NOMO-1 treated with DMSO at 0.1 percent for 48 hours (cell line): ENCODE data around the gene MEIKIN.

Source experiments
- DNase-seq: peaks from one replicate; lab custom pipeline; 2025; ENCODE audit not compliant: unreplicated experiment; lab: John Stamatoyannopoulos, UW

The MEIKIN gene

DNA sequence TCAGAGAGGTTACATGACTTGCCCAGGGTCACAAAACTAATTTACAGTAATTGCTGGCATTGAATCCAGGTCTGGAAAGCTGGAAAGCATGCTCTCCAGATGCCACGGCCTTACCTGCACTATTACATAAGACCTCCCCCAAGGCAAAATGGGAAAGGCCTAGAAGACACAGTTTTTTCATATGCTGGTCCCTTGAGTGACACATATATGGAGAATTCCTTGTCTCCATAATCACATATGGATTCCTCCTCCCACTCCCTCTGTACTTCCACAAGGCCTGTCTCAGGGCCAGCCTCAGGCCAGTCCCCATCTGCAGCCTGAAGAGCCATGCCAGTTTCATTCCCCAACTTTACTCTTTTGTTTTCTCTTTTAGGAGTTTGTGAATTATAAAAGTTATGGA is 28.6 kb upstream of the MEIKIN start:
- DNase-seq: no peak

DNA sequence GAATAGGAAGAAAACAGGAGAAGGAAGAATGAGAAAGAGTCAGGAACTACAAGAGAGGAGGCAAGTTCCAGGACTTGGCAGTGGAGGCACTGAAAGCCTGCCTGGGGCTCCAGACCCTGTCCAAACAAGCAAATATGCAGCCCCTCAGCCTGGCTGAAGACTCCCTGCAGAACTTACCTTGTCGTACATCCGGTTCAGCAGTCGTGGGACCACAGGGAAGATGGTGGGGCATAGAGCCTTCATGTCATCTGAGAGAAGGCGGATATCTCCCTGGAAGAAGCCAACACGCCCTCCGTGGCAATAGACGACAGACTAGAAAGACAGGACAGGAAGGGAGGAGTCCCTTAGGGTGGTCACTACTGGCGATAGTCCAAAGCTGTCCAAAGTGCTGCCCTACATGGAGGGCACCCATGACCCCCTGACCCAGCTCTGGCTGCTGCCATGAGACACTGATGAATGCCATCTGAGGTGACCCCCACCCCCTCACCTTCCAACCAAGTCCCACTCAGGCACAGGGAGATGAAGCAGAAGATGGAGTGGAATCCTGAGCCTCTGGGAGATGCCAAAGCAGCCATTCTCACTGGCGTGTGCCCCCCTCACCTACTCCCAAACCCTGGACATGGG is 27.7 kb upstream of the MEIKIN start:
- DNase-seq: no peak

DNA sequence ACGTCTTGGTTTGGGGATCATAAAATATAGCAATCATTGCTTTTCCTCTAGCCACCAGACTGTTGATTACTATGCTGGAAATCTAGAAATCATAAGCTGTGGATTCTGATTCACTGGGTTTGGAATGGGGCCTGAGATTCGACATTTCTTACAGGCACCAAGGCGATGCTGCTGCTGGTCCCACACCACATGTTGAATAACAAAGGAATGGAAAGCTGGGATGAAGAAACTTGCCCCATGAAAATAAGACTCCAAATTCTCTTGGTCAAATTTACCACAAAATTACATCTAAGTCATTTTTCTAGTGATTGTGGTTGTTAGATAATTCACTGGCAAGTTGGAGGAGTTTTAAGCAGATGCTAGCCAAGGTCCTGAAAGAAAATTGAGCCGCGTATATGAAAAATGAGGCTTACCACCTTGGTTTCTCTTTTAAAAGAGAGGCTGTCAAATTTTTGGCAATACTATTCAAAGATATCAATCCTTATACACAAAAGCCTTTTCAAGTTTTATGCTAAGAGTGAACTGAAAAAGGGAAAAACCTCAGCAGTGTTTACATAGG is 23.0 kb upstream of the MEIKIN start:
- no peak for DNase-seq

DNA sequence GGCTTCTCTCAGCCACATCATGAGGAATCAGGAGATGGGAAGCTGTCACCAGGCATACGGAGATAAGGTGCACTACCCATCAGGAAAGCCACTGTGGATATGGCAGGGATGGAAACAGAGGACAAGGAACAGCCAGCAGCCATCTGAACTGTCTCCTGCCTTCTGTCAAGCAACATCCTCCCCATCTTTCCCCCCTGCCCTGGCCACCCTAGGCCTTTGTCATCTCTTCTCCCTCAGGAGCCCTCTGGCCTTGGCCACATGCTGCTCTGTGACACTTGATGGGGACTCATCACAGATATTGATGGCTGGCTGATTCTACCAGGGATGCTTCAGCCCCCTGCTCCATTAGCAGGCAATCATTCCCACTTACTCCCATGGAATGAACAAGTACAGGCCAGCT is 21.1 kb upstream of the MEIKIN start:
- no peak for DNase-seq

DNA sequence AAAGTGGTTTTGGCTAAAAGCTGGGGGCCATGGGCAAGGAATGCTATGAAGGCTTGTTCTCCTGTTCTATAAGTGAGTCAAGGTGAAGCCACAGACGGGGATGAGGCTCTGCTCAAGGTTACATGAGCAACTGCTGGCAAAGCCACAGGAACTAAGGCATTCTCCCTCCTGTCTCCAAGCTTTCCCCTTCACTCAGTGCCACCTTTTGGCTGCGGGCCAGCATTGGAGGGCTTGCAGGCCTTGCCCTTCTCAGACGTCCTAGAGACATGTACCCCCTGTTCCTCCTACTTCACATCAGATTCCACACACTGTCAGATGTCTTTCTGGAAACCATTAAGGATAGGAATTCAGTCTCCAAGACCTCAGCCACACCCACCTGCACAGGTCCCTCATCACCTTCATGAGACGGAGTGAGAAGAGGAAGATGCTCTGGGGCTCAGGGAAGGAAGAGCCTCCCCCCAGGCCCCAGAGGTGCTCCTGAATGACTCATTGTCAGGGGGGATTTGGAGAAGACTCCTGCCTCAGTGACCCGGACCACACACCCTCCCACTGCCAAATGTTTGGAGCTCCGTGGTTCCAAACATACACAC is 20.5 kb upstream of the MEIKIN start:
- DNase-seq: no peak

DNA sequence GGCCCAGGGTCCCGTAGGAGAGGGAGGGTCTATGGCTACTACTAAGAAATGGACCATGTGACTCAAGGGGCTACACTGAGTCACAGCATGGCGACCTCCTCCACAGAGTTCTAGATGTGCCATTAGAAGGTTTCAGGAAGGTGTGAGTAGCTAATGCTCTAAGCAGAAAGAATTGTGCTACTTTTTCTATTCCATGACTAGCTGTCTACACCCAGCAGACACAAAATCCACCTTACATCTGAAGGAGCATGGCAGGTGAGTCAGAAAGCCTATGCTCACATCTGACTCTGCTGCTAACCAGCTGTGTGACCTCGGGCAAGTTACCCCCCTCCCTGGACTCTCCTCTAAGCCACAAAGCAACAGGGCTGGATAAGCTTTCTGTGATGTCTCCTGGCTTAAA is 14.4 kb upstream of the MEIKIN start:
- DNase-seq: no peak

DNA sequence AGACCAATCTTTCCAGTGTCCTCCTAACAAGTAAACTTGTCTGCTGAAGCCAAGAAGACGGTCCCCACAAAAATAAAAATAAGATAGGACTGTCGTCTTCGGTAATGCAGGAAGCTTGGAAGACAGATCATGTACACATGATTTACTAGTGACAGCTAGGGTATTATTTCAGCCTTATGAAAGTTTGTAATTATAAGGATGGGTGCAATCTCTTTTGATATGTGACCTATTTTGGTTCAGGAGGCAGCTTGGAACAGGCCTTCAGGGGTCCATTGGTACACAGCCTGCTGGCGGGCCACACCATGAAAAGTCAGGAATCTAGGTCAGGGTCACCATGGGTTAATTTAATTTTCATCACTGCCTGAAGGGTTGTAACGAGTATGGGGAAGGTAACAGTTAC is 13.7 kb upstream of the MEIKIN start:
- DNase-seq: no peak

DNA sequence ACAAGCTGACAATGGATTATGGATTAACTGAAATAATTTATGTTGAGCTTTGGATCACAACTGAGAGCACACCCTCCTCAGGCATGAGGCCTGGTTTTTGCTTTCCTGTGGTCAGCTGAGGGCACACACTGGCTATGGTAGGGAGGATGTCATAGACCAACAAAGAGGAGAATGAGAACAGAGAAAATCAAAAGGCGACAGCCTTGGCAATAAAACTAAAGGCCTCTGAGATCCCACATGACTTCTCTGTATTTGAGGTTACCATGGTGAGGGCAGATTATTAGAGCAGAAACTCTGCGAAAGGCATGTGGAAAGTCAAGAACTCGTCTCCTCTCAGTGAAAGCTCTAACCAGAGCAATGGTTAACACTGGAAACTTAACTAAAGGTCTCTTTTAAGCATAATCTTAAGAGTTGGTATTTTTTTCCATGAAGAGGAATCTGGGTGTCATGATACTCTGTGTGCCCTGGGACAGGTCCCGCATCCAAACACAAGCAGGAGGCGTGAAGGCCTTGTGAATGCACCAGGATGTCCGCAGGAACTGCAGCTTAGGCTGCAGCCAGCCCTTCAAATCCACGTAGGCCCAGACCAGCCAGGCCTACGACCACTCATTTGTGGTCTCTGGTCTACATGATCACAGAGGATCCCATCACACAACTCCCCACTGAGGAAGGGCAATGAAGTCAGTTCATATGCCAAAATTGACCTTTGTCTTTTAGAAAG is 12.4 kb upstream of the MEIKIN start:
- DNase-seq: no peak

DNA sequence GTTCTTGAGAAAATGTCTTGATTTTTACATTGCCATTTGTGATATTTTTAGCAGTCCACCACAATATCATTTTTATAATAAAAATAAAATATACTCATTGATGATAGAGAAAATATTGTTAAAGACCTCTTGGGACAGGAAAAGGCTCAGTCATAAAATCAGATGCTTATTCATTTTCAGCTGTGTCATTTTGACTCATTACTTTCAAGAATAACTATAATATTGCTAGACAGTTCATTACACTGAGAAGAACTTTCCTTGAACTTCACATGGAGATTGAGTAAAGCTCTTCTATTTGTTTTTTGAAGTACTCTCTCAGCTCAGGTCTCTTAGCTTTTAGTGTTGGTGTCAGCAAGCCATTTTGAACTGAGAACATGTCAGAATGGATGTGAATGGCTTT is 8.5 kb upstream of the MEIKIN start:
- no peak for DNase-seq

DNA sequence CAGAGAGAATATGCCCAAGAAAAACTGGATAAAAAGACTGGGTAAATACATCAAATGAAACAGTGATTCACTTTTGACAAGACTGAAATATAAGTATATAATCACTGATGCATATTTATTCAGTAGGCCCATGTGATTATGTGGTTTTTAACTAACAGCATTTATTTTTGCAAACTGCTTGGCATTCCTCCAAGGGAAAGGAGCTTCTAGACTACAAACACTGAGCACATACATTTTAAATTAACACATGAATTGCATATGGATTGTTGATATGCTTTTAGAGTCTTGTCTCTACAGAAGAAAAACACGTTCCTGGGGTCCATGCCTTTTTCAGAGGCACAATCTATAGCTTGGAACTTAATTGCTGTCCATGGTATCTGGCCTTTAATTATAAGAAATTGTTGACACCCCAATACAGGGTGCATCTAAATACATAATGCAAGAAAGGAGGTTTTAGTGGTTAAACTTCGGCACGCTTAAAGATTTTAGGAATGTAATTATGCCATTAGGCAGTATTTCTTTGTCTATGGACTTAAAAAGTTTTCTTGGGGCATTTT is 6.9 kb upstream of the MEIKIN start:
- no peak for DNase-seq

DNA sequence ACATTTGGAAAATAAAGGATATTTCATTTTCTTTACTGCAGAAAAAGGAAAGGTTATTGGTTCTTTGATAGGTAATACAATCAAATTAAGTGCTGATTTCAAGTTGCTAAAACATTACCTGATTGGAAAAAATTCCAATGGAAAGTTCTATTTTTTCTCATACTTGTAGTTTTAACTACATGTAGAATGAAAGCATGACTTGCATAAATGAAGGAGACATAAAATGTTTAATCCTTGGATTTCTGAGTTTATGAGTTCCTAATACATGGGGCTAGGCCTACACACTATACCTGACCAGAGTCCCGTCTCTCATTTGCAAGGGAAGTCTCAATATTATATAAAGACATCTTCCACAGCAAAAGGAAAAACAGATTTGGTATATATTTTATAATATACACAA is 5.2 kb upstream of the MEIKIN start:
- no peak for DNase-seq

DNA sequence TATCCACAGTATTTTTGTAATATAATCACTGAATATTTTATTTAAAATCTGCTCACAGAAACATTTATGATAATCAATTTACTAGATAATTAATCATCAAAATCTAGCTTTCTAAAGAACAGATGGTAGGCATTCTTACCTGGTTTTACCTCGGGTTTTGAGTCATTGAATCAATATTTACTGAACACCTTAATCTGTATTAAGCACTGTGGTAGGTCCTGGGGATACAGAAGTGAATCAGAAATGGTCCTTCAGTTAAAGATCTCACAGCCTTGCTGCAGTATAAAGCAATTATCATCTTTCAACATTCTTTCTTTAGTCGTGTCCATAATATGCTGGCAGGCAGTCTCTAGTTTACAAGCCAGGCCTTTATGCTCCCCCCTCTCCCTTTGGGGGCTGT is 2.0 kb upstream of the MEIKIN start:
- no peak for DNase-seq

DNA sequence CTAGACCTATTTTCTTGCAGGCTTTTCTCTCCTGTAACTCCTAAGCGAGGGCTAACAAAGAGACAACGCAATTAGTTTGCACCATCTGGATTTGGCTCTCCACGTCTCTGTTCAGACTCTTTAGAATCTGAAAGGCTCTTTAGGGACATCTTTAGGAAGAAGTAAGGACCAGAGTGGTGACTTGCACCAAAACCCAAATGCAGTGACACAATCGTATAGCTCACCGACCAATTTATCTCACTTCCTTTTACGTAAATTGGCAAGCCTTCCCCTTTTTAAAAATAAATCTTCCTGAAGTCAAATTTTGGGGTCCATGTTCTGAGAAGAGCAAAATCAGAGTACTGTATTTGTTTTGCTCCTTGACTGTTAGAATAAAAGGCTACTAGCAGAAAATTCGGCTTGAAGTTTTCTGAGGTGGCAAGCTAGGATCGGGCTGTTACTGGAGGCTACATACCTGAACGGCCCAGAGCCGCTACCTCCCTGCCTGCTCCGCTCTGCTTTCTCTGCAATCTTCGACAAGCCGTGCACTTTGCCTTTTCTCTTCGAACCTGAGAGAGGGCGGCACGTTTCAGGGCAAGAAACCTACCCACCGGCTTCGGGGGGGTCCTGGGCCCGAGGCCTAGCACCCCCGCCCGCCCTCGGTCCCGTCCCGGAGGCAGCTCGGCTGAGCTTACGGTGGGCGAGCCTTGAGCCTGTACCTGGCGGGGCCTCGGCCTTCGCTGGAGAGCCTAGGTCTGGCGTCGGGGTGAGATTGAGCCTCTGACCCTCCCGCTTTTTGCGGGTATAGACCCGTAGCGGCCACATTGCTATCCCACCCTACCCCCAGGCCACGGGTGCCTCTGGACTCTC is 537 bp downstream of the MEIKIN start:
- peak; percentile 92 for DNase-seq

DNA sequence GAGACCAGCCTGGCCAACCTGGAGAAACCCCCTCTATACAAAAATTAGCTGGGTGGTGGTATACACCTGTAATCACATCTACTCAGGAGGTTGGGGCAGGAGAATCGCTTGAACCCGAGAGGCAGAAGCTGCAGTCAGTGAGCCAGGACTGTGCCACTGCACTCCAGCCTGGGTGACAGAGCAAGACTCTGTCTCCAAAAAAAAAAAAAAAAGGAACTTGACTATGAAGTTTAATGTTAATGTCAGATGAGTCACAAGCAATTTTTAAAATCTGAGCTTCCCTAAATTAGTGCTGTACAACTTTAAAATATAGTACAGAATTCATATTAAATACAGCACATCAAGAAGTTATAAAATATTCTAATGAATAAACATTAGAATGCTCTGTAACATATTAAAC is 1.5 kb downstream of the MEIKIN start:
- DNase-seq: peak; percentile 71

DNA sequence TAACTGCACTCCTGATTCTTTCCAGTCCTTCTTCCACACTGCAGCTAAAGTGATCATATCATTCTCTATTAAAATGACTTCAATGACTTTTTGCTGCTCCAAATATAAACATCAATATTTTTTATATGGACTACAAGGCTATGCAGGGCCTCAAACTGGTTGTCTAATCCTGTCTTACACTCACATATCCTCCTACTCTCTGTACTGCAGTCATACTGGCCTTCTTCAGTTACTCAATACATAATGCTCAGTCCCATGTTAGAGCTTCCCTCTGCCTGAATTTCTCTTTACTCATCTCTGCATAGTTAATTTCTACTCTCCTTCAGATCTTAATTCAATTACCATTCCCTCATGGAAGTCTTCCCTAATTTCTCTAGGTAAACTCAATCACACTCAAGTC is 3.4 kb downstream of the MEIKIN start:
- DNase-seq: no peak

DNA sequence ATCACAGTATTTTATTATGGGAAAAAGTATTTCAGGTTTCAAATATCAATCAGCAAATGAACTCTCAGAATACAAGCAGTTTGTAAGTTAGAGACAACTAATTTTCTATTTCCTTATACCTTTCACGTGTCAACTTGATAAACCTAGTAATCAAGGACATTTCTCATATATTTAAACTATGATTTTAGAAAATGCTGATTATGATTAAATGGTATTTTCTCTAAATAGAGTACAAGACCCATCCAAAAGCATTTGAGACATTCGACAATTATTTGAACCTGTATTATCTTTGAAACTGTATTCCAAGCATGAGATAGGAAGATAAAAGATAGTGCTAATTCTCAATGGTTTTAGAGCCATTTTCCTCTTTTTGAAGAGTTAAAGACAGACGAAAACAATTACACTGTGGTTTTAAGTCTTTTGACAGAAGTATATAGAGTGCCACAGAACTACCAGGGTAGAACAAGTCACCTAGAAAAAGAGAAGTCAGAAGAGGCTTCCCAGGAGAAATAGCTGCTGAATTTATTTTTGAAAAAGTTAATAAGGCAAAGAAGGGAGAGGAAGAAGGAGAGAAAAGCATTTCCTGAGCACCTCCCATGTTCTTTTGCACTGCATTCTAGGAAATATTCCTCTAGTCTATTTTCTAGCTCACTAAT is 5.6 kb downstream of the MEIKIN start:
- DNase-seq: peak; percentile 66

DNA sequence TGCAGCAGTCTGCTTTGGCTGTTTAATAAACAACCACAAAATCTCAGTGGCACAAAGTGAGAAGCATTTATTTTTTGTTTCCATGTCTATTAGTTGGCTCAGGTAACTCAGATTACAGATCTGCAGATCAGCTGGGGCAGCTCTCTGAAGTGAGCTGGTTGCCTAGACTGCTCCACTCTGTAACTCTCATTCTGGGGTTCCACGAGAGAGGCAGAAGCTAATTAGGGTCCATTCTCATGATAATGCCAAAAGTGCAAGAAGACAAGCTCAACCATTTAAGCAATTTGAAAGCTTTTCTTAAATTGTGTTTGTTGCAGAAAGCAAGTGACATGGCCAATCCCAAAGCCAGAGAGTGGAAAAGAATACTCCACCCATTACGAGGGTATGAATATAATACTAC is 13.2 kb downstream of the MEIKIN start:
- no peak for DNase-seq

DNA sequence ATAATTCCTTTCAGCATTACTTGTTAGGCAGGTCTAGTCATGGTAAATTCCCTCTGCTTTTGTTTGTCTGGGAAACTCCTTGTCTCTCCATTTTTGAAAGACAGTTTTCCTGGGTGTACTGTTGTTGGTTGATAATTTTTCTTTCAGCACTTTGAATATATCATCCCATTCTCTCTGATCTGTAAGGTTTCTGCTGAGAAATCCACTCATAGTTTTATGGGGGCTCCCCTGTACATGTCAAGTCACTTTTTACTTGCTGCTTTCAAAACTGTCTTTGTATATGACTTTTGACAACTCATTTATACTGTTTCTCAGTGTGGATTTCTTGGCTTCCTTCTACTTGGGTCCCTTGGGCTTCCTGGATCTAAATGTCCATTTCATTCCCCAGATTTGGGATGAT is 16.5 kb downstream of the MEIKIN start:
- DNase-seq: no peak

DNA sequence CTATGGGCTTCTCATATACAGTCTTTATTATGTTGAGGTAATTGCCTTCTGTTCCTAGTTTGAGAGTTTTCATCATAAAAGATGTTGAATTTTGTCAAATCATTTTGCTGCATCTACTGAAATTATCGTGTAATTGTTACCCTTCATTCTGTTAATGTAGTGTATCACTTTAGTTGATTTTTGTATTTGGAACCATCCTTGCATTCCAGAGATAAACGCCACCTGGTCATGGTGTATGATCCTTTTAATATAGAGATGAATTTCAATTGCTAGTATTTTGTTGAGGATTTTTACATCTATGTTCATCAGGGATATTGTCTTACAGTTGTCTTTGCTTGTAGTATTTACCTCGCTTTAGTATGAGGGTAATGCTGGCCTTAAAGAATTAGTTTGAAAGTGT is 19.3 kb downstream of the MEIKIN start:
- DNase-seq: no peak

DNA sequence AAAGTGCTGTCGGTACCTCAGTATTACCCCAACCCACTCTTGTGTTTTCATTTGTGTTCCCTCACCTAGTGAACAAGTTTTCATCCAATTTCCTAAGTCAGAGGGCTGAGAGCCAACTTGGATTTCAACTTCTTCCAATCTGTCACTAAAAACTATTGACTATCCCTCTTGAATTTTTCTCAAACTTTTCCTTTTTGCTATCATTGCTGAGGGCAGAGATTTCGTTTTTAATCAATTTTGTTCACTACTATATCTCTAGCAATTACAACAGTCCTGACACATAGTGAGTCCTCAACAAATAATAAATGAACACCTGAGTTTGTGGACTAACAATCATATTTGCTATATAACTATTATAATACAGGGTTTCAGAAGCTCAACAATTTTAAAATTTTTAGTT is 29.0 kb downstream of the MEIKIN start:
- no peak for DNase-seq

DNA sequence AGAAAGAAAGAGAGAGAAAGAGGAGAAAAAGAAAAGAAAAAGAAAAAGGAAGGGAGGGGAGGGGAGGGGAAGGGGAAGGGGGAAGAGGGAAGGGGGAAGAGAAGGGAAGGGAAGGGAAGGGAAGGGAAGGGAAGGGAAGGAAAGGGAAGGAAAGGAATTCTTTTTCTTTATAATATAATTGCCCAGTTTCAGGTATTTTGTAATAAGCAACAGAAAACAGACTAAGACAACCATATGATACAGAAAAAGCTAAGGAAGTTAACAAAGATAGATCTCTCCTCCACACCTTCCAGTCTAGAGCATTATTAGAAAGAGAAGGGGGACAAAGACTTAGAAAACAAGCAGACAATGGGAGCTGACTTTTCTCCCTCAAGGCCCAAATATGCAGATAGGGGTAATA is 31.0 kb downstream of the MEIKIN start:
- no peak for DNase-seq
